GM18858 (cell line): ENCODE data around the gene FBP1.

Source experiments
- ATAC-seq: cut with Tn5 transposase; IDR thresholded peaks from one replicate; pipeline ENCODE4 v1.9.1; 2021; ENCODE audit not compliant: unreplicated experiment

Gene FBP1

GRCh38 chr9:94656200-94656599, 16.9 kb upstream of the FBP1 start:
- ATAC-seq = peak; percentile 97

GRCh38 chr9:94655739-94656138, 16.4 kb upstream of the FBP1 start:
- no peak for ATAC-seq

- ATAC-seq = no peak
Observed at GRCh38 chr9:94654165-94654894, 15.0 kb upstream of the FBP1 start.

- ATAC-seq = no peak
Observed at GRCh38 chr9:94650949-94651348, 11.6 kb upstream of the FBP1 start.

GRCh38 chr9:94649100-94649819, 9.9 kb upstream of the FBP1 start:
- ATAC-seq = no peak

- no peak for ATAC-seq
Observed at GRCh38 chr9:94648185-94648584, 8.9 kb upstream of the FBP1 start.

GRCh38 chr9:94645901-94646300, 6.6 kb upstream of the FBP1 start:
- no peak for ATAC-seq

- ATAC-seq = no peak
Observed at GRCh38 chr9:94644543-94644942, 5.2 kb upstream of the FBP1 start.

GRCh38 chr9:94643741-94644140, 4.4 kb upstream of the FBP1 start:
- no peak for ATAC-seq

GRCh38 chr9:94643176-94643575, 3.9 kb upstream of the FBP1 start:
- no peak for ATAC-seq

- no peak for ATAC-seq
Observed at GRCh38 chr9:94642501-94642900, 3.2 kb upstream of the FBP1 start.

- no peak for ATAC-seq
Observed at GRCh38 chr9:94639999-94640376, 670 bp upstream of the FBP1 start.

- ATAC-seq = peak; percentile 13
Observed at GRCh38 chr9:94638335-94639060, 820 bp downstream of the FBP1 start.

- no peak for ATAC-seq
Observed at GRCh38 chr9:94632737-94633136, 6.6 kb downstream of the FBP1 start.

- ATAC-seq = no peak
Observed at GRCh38 chr9:94631599-94631998, 7.7 kb downstream of the FBP1 start.

GRCh38 chr9:94630833-94631232, 8.5 kb downstream of the FBP1 start:
- ATAC-seq = no peak

GRCh38 chr9:94630281-94630680, 9.0 kb downstream of the FBP1 start:
- no peak for ATAC-seq

GRCh38 chr9:94627287-94627686, 12.0 kb downstream of the FBP1 start:
- no peak for ATAC-seq

- ATAC-seq = no peak
Observed at GRCh38 chr9:94625835-94626234, 13.5 kb downstream of the FBP1 start.

GRCh38 chr9:94624629-94625028, 14.7 kb downstream of the FBP1 start:
- no peak for ATAC-seq

GRCh38 chr9:94623253-94623652, 16.1 kb downstream of the FBP1 start:
- ATAC-seq = no peak
